ENCODE results near the gene TDRD7. TPM values are rescaled to one million over a fixed set of nuclear protein-coding genes. Genes with fewer than 3 reads are reported as not detected.

The TDRD7 gene
- total RNA-seq, 1 experiment from 2014 or later: 3.6 TPM

DNA sequence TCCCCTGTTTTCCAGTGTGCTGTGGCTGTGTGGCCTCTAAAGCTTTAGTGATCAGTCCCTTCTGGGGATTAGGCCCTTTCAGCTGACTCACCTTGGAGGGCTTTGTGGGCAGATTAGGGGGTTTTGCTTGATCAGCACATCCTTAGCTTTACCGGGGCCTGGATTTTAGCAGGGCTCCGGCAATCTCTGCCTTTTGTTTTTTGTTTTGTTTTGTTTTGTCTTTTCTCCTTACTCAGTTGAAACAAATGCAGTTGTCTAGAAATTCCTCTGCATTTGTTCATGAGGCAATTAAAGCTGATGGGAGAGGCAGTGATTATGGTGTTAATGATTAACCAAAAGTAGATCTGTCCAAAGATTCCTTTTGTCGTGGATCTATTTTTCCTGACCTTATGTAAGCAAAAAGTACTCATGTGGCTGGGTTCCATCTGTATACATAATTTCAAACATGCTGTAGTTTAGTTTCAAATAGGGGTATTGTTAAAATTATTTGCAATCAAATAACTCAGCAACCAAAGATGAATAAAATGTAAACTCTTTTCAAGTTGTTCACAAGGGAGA is 5.2 kb upstream of the TDRD7 start:
- no peak for TF ChIP-seq EZH2 (IDR thresholded peaks at IDR 0.05; ENCODE audit: borderline replicate concordance, low read depth, low read length, poor library complexity, severe bottlenecking)
- TF ChIP-seq, protein P1, sequence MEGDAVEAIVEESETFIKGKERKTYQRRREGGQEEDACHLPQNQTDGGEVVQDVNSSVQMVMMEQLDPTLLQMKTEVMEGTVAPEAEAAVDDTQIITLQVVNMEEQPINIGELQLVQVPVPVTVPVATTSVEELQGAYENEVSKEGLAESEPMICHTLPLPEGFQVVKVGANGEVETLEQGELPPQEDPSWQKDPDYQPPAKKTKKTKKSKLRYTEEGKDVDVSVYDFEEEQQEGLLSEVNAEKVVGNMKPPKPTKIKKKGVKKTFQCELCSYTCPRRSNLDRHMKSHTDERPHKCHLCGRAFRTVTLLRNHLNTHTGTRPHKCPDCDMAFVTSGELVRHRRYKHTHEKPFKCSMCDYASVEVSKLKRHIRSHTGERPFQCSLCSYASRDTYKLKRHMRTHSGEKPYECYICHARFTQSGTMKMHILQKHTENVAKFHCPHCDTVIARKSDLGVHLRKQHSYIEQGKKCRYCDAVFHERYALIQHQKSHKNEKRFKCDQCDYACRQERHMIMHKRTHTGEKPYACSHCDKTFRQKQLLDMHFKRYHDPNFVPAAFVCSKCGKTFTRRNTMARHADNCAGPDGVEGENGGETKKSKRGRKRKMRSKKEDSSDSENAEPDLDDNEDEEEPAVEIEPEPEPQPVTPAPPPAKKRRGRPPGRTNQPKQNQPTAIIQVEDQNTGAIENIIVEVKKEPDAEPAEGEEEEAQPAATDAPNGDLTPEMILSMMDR (conservative IDR thresholded peaks at IDR 0.05; ENCODE audit: low read depth, low read length): no peak
- H3K4me3 ChIP-seq (ENCODE audit: low read depth, low read length, poor library complexity, severe bottlenecking): no peak overlapping the region
- H3K36me3 ChIP-seq (ENCODE audit: insufficient read depth, low read length, poor library complexity, severe bottlenecking): no peaks in the 10 kb centered on the region
- H3K9me3 ChIP-seq (ENCODE audit: low read depth, low read length, poor library complexity, severe bottlenecking): peaks cover 15% of the 10 kb centered on the region
- H3K4me1 ChIP-seq (ENCODE audit: insufficient read depth, low read length, poor library complexity, severe bottlenecking): no peaks in the 10 kb centered on the region
- BruUV-seq (replicated peaks): no TSS peak
- intact Hi-C loops (cut with micrococcal nuclease; ENCODE audit: unreplicated experiment): no loop called here
- DNase-seq (ENCODE audit: low spot score): no peak
- ChIA-PET POLR2A (ENCODE audit: low non-redundant PET) (no interaction called here), CTCF (no interaction called here)
- peaks cover 5% of the 10 kb centered on the region for H3K27me3 ChIP-seq (replicated peaks; ENCODE audit: insufficient read depth, low read depth, low read length, poor library complexity)
- H3K27ac ChIP-seq (ENCODE audit: low read depth, low read length, poor library complexity, severe bottlenecking): no peak overlapping the region

DNA sequence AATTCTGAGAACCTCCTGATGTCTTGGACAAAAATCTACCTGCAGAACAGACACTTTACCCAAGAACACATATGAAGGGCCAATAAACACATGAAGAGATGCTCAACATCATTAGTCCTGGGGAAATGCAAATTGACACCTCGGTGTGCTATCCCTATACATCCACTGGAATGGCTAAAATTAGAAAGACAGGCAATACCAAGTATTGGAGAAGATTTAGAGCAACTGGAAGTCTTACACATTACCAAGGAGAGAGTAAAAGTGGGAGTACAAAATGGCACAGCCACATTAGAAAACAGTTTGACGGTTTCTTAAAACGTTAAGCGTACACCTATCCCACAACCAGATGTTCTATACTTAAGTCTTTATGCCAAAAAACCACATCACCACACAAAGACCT is 3.3 kb upstream of the TDRD7 start:
- H3K4me1 ChIP-seq (ENCODE audit: insufficient read depth, low read length, poor library complexity, severe bottlenecking): no peaks in the 10 kb centered on the region
- H3K27me3 ChIP-seq (replicated peaks; ENCODE audit: insufficient read depth, low read depth, low read length, poor library complexity): peaks cover 10% of the 10 kb centered on the region
- peaks cover 13% of the 10 kb centered on the region for H3K9me3 ChIP-seq (ENCODE audit: low read depth, low read length, poor library complexity, severe bottlenecking)
- no peak for DNase-seq (ENCODE audit: low spot score)
- BruUV-seq (replicated peaks): no TSS peak
- H3K36me3 ChIP-seq (ENCODE audit: insufficient read depth, low read length, poor library complexity, severe bottlenecking): no peaks in the 10 kb centered on the region
- H3K4me3 ChIP-seq (ENCODE audit: low read depth, low read length, poor library complexity, severe bottlenecking): no peak overlapping the region
- ChIA-PET POLR2A (ENCODE audit: low non-redundant PET) (no interaction called here), CTCF (no interaction called here)
- intact Hi-C loops (cut with micrococcal nuclease; ENCODE audit: unreplicated experiment): no loop called here
- TF ChIP-seq EZH2 (IDR thresholded peaks at IDR 0.05; ENCODE audit: borderline replicate concordance, low read depth, low read length, poor library complexity, severe bottlenecking): no peak
- TF ChIP-seq, protein P1 (conservative IDR thresholded peaks at IDR 0.05; ENCODE audit: low read depth, low read length): no peak
- H3K27ac ChIP-seq (ENCODE audit: low read depth, low read length, poor library complexity, severe bottlenecking): no peak overlapping the region

DNA sequence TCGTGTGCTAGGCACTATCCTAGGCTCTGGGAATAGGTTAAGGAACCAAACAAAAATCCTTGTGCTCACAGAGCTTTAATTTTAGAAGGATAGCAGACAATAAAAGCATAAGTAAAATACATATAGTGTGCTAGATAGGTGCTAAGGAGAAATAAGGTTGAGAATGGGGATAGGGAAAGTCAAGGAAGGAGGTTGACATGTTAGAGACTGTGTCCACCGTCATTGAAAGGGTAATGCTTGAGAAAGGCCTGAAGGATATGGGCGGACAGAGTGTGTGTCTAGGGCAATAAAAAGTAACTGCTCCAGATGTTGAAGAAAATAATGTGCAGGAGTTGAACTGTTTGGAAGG is 482 bp upstream of the TDRD7 start:
- CTCF ChIA-PET: interaction anchor here (0.5 kb wide), 1 partner anchor 204 kb away, joined by 4 read pairs; no protein-coding TSS in a partner anchor

More for the DNA sequence above, 482 bp upstream of the TDRD7 start:
- Histone ChIP-seq H3K9me3 (ENCODE audit: low read depth, low read length, poor library complexity, severe bottlenecking) (no peaks in the 10 kb centered on the region), H3K27me3 (replicated peaks; ENCODE audit: insufficient read depth, low read depth, low read length, poor library complexity) (peaks cover 9% of the 10 kb centered on the region), H3K4me3 (ENCODE audit: low read depth, low read length, poor library complexity, severe bottlenecking) (peak overlapping the region; percentile 82), H3K27ac (ENCODE audit: low read depth, low read length, poor library complexity, severe bottlenecking) (no peak overlapping the region), H3K36me3 (ENCODE audit: insufficient read depth, low read length, poor library complexity, severe bottlenecking) (no peaks in the 10 kb centered on the region), H3K4me1 (ENCODE audit: insufficient read depth, low read length, poor library complexity, severe bottlenecking) (no peaks in the 10 kb centered on the region)
- no peak for DNase-seq (ENCODE audit: low spot score)
- POLR2A ChIA-PET (ENCODE audit: low non-redundant PET): no interaction called here
- BruUV-seq (replicated peaks): no TSS peak
- TF ChIP-seq, protein P1 (conservative IDR thresholded peaks at IDR 0.05; ENCODE audit: low read depth, low read length): no peak
- no peak for TF ChIP-seq EZH2 (IDR thresholded peaks at IDR 0.05; ENCODE audit: borderline replicate concordance, low read depth, low read length, poor library complexity, severe bottlenecking)
- intact Hi-C loops (cut with micrococcal nuclease; ENCODE audit: unreplicated experiment): loop anchor here (1.0 kb wide), 2 partner anchors 187 to 204 kb away; no protein-coding TSS in a partner anchor

Data from A673 (cell line).